Measurements from ENCODE around the gene TPD52L3.

Gene TPD52L3

GRCh38 chr9:6328103-6328502 is at the start of gene TPD52L3:
TSS of gene TPD52L3 (plus strand) at chr9:6328375. CDS start at chr9:6328596, 221 bp downstream.
- no peak for DNase-seq (ENCODE audit: low read depth, low spot score)

- no peak for DNase-seq (ENCODE audit: low read depth, low spot score)
Observed at GRCh38 chr9:6301858-6302257, 26.3 kb upstream of the TPD52L3 start.

- DNase-seq (ENCODE audit: low read depth, low spot score): no peak
Observed at GRCh38 chr9:6302417-6302816, 25.8 kb upstream of the TPD52L3 start.

- no peak for DNase-seq (ENCODE audit: low read depth, low spot score)
Observed at GRCh38 chr9:6304232-6304631, 23.9 kb upstream of the TPD52L3 start.

- no peak for DNase-seq (ENCODE audit: low read depth, low spot score)
Observed at GRCh38 chr9:6305954-6306563, 22.1 kb upstream of the TPD52L3 start.

GRCh38 chr9:6307551-6308096 is 20.6 kb upstream of the TPD52L3 start:
- DNase-seq (ENCODE audit: low read depth, low spot score): no peak

GRCh38 chr9:6330958-6331634 is 2.9 kb downstream of the TPD52L3 start:
- no peak for DNase-seq (ENCODE audit: low read depth, low spot score)

- DNase-seq (ENCODE audit: low read depth, low spot score): no peak
Observed at GRCh38 chr9:6334305-6334704, 6.1 kb downstream of the TPD52L3 start.

- no peak for DNase-seq (ENCODE audit: low read depth, low spot score)
Observed at GRCh38 chr9:6348766-6349165, 20.6 kb downstream of the TPD52L3 start.

GRCh38 chr9:6351737-6352136 is 23.6 kb downstream of the TPD52L3 start:
- DNase-seq (ENCODE audit: low read depth, low spot score): no peak

- DNase-seq (ENCODE audit: low read depth, low spot score): no peak
Observed at GRCh38 chr9:6354072-6354686, 26.0 kb downstream of the TPD52L3 start.

- no peak for DNase-seq (ENCODE audit: low read depth, low spot score)
Observed at GRCh38 chr9:6355728-6356127, 27.6 kb downstream of the TPD52L3 start.

GRCh38 chr9:6356441-6356840 is 28.3 kb downstream of the TPD52L3 start:
- DNase-seq (ENCODE audit: low read depth, low spot score): no peak

GRCh38 chr9:6356904-6357303 is 28.7 kb downstream of the TPD52L3 start:
- DNase-seq (ENCODE audit: low read depth, low spot score): no peak

- no peak for DNase-seq (ENCODE audit: low read depth, low spot score)
Observed at GRCh38 chr9:6367128-6367890, 39.1 kb downstream of the TPD52L3 start.

- DNase-seq (ENCODE audit: low read depth, low spot score): no peak
Observed at GRCh38 chr9:6368831-6369230, 40.7 kb downstream of the TPD52L3 start.
